ENCODE measurements around the gene ZMAT2.
A peak's percentile ranks its signal among the peaks of the same experiment; 100 is the strongest.
"Not testable (repeated sequence)": the region's sequence is repeated elsewhere in the genome, so short reads cannot be mapped to it uniquely, and the experiment has no call there.

Gene ZMAT2

GRCh38 chr5:140700177-140701144 is at the start of gene ZMAT2:
Gene ZMAT2, plus strand, starts transcription at chr5:140700447. Its CDS starts 14 bp downstream, at chr5:140700461.
- peak; percentile 90 to 93 for DNase-seq (ENCODE audit: low read depth in 2 of 2)

- DNase-seq (ENCODE audit: low read depth in 2 of 2), result no peak
Observed at GRCh38 chr5:140658870-140659269, 41.4 kb upstream of the ZMAT2 start.

GRCh38 chr5:140660371-140660770 is 39.9 kb upstream of the ZMAT2 start:
- not testable (repeated sequence) for DNase-seq (ENCODE audit: low read depth in 2 of 2)

- no peak for DNase-seq (ENCODE audit: low read depth in 2 of 2)
Observed at GRCh38 chr5:140664030-140664358, 36.3 kb upstream of the ZMAT2 start.

- DNase-seq (ENCODE audit: low read depth in 2 of 2), result peak; percentile 92 to 96
Observed at GRCh38 chr5:140664359-140665119, 35.7 kb upstream of the ZMAT2 start, which contains the start of gene WDR55. Gene WDR55, plus strand, starts transcription at chr5:140664904. Its CDS starts 9 bp downstream, at chr5:140664913.

- not testable (repeated sequence) for DNase-seq (ENCODE audit: low read depth in 2 of 2)
Observed at GRCh38 chr5:140671035-140671434, 29.2 kb upstream of the ZMAT2 start.

GRCh38 chr5:140671472-140672125 is 28.6 kb upstream of the ZMAT2 start:
- DNase-seq (ENCODE audit: low read depth in 2 of 2), result no peak

- DNase-seq (ENCODE audit: low read depth in 2 of 2), result no peak
Observed at GRCh38 chr5:140672455-140673186, 27.6 kb upstream of the ZMAT2 start.

- DNase-seq (ENCODE audit: low read depth in 2 of 2), result no peak
Observed at GRCh38 chr5:140673187-140673976, 26.9 kb upstream of the ZMAT2 start, which contains the start of gene DND1. Gene DND1, minus strand, starts transcription at chr5:140673576. Its CDS starts 34 bp downstream, at chr5:140673542.

- DNase-seq (ENCODE audit: low read depth in 2 of 2), result no peak
Observed at GRCh38 chr5:140674211-140674610, 26.0 kb upstream of the ZMAT2 start.

- DNase-seq (ENCODE audit: low read depth in 2 of 2), result no peak
Observed at GRCh38 chr5:140674629-140675028, 25.6 kb upstream of the ZMAT2 start.

- no peak for DNase-seq (ENCODE audit: low read depth in 2 of 2)
Observed at GRCh38 chr5:140677947-140678346, 22.3 kb upstream of the ZMAT2 start.

GRCh38 chr5:140678993-140679392 is 21.3 kb upstream of the ZMAT2 start:
- DNase-seq (ENCODE audit: low read depth in 2 of 2), result no peak

GRCh38 chr5:140690376-140690932 is 9.8 kb upstream of the ZMAT2 start:
- DNase-seq (ENCODE audit: low read depth in 2 of 2), result no peak

- peak; percentile 71 to 77 for DNase-seq (ENCODE audit: low read depth in 2 of 2)
Observed at GRCh38 chr5:140690941-140691924, 9.0 kb upstream of the ZMAT2 start, which contains the start of the genes HARS1 and HARS2. Gene HARS1, minus strand, starts transcription at chr5:140691370. Its CDS starts 66 bp downstream, at chr5:140691304. Gene HARS2, plus strand, starts transcription at chr5:140691455. Its CDS starts 194 bp downstream, at chr5:140691649.

GRCh38 chr5:140694276-140694675 is 6.0 kb upstream of the ZMAT2 start:
- no peak for DNase-seq (ENCODE audit: low read depth in 2 of 2)

- DNase-seq (ENCODE audit: low read depth in 2 of 2), result no peak
Observed at GRCh38 chr5:140696891-140697492, 3.3 kb upstream of the ZMAT2 start.

GRCh38 chr5:140707812-140708211 is 7.6 kb downstream of the ZMAT2 start:
- DNase-seq (ENCODE audit: low read depth in 2 of 2), result no peak

Data from stimulated activated CD8-positive, alpha-beta memory T cell treated with anti-CD3 and anti-CD28 coated beads, Interleukin-7, amount 100 ng/mL, for 4 hours (primary cell).